HG03354 (cell line): ENCODE measurements around the gene PFN4.
"Not testable (repeated sequence)": the region's sequence is repeated elsewhere in the genome, so short reads cannot be mapped to it uniquely, and the experiment has no call there.

Experiments
- ATAC-seq: cut with Tn5 transposase; IDR thresholded peaks from one replicate; pipeline ENCODE4 v1.9.1; 2021; ENCODE audit warnings: mild to moderate bottlenecking; ENCODE audit not compliant: unreplicated experiment, poor library complexity, severe bottlenecking

Gene PFN4, protein sequence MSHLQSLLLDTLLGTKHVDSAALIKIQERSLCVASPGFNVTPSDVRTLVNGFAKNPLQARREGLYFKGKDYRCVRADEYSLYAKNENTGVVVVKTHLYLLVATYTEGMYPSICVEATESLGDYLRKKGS

DNA sequence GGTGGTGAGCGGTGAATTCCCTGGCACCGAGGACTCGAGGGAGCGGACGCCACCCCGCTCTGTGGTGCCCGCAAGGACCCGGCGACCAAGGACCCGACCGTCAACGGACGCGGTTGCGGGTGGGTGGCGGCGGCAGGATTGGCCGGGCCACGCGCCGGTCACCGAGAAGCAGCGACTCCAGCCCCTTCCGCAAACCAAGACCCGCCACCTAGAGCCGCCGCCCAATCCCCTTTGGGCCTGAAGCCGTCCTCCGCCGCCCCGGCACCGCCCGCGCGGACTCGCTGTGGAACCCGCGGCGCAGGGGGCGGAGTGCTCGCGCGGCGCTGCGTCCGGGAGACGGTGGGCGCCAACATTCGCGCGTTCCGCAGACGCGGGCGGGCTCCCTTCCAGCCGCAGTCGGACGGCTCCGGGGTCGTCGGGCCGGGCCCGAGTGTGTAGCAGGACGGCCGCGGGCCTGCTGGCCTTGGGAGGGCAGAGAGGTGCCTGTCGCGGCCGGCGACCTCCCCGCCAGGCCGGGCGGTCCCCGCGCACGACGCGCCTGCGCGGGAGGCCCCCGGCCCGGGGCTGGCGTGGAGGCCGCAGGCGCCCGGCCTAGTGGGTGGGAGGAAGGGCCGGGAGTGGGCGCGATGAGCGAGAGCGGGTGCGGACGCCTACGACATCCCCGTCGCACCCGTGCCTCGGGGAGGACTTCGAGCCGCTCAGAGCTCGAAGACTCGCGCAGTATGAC lies at the start of gene PFN4, which contains the start of gene FAM228B:
Gene PFN4 (minus strand): TSS at position 140 of the 727 bp plus-strand sequence. CDS start 799 bp downstream, outside the sequence.
Gene FAM228B (plus strand): TSS at position 275 of the 727 bp plus-strand sequence. CDS start 893 bp downstream, outside the sequence.
- ATAC-seq, result peak; percentile 94

DNA sequence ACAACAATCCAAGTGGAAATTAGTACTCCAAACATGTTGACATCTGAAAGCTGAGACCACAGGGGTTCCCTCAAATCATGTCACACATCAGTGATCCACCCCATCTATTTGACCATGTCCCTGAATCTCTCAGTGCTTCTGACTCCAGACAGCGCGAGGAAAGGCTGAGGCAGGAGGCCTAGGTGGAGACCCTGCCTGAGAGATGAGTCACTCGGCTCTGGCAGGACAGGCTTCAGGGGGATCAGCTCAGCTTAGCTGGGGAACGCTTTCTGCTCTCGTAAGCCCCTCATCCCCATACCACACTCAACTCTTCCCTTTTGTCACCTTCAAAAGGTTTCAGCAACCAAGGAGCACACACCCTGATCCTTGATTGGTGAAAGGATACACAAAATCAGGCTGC lies 45.9 kb upstream of the PFN4 start:
- ATAC-seq, result no peak

DNA sequence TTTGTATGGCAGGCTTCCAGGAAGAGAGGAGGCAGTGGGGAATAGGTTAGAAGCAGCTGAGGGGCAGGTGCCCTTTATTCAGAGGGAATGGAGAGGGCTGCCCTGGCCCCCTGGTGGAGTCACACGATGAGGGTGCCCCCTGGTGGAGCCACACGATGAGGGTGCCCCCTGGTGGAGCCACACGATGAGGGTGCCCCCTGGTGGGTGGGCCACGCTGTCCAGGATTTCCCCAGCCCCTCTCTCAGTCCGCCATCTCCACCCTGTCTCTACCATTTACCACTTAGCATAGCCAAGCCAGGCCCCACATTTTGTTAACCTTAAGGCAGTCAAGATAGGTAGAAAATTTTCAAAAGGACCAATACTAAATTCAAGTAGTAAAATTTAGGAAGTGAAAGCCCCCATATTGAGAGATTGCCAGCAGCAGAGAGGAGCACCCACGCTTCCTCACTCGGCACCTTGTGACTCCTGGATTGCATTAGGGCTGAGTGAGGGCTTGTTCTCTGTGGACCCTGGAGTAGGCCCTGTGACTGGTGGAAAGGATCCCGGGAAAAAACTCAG lies 41.4 kb upstream of the PFN4 start:
- ATAC-seq, result peak; percentile 59

DNA sequence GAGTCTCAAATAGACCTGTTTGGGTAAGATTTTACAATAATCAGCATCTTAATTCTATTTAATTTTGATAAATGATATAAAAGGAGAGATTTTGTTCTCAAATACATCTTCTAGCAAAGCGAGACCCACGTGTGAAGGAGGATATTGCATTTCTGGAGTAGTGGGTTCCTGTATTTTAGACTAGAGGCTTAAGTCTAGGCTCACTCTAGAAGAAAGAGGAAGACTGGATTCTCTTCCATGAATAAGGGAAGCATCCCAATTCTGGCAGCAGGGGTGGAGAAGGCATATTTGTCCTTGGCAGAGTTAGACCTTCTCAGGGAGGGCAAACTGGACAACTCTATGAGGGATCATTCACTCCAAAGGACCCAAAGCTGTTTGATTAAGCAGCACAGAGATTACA lies 40.5 kb upstream of the PFN4 start:
- ATAC-seq, result no peak

DNA sequence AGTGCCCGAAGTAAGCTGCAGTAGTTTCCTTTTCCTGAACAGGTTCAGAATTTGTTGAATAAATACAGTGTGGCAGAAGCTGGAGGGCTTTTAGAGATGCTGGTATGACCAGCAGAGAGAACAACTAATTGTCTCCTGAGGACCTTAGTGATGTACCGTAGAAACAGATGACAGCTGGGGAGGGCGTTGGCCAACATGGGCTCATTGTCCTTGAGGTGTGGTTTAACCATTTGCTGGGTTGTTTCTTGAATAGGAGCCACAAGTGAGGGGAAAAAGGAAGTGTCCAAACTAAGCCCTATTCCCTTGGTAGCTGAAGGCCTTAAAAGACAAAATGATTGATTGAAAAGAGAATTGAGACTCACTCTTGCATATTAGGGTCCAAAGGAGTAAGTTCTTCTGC lies 40.1 kb upstream of the PFN4 start:
- no peak for ATAC-seq

DNA sequence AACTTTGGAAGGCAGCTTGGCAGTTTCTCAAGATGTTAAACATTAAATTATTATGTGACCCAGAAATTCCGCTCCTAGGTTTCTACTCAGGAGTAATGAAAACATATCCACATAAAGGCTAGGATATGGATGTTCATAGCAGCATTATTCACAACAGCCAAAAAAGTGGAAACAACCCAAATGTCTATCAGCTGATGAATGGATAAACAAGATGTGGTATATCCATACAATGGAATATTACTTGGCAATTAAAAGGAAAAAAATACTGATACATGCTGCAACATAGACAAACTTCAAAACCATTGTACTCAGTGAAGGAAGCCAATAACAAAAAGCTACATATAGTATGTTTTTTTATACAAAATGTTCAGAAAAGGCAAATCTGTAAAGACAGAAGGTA lies 39.4 kb upstream of the PFN4 start:
- ATAC-seq, result no peak

DNA sequence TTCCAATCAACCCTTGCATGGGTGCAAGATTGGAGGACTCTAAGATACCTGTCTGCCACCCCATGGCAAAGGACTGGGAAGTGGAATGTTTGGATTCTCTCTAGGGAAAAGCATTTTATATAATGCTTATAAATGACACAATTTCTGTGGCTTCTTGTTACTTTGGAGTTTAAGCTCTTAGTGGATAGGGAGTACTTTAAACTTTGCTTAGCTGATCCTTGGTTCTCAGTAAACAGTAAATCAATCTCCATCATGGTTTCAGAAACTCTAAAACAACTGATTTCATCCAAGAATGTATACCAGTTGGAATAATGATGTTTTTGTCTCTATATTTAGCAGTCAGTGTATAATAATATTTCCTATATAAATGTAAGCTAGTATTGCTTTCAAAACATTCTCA lies 37.6 kb upstream of the PFN4 start:
- ATAC-seq, result no peak

DNA sequence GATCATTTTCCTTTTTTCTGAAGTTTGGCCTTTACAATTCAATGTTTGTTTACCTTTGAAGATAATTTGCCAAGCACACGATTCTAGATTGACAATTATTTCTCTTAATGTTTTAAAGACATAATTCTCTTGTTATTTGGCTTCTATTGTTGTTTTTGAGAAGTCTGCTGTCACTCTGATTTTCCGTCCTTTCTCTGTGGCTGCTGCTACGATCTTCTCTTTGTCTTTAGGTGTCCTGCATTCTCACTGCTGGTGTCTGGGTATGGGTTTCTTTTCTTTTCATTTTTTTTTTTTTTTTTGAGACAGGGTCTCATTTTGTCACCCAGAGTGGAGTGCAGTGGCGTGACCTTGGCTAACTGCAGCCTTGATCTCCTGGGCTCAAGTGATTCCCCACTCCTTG lies 36.6 kb upstream of the PFN4 start:
- ATAC-seq, result no peak

DNA sequence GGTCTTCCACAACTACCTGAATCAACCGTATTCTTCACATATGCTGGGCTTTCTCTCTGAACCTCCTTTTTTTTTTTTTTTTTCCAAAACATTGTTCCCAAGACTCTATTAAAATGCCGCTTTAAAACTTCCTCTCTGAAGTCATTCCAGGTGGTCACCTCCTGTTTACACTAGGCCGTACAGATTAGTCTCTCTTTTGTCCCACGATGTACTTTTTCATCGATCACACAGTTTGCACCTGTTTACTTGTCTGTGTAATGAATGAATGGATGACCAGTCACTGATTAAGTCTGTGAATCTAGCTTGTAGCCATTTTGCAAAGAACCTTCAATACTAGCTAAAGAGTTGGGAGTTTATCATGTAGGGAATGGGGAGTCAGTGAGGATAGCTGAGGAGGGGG lies 35.0 kb upstream of the PFN4 start:
- no peak for ATAC-seq

DNA sequence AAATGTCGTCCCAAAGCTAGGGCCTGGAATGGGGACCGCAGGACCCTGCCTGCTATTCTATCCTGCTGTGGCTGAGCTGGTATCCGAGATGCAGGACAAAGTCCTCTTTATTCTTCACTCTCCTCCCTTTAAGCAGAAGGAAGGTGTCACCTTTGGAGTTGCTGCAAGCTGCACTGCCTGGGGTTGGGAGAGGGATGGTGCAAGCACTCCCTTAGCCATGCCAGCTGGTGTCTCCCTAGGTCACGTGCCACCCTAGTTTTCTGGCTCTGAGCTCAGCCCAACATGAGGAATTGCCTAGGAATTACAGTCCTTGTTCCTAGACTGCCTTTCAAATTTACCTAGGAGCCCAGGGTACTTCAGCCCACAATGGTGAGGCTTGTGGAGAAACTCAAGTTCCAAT lies 30.3 kb upstream of the PFN4 start:
- ATAC-seq, result no peak

DNA sequence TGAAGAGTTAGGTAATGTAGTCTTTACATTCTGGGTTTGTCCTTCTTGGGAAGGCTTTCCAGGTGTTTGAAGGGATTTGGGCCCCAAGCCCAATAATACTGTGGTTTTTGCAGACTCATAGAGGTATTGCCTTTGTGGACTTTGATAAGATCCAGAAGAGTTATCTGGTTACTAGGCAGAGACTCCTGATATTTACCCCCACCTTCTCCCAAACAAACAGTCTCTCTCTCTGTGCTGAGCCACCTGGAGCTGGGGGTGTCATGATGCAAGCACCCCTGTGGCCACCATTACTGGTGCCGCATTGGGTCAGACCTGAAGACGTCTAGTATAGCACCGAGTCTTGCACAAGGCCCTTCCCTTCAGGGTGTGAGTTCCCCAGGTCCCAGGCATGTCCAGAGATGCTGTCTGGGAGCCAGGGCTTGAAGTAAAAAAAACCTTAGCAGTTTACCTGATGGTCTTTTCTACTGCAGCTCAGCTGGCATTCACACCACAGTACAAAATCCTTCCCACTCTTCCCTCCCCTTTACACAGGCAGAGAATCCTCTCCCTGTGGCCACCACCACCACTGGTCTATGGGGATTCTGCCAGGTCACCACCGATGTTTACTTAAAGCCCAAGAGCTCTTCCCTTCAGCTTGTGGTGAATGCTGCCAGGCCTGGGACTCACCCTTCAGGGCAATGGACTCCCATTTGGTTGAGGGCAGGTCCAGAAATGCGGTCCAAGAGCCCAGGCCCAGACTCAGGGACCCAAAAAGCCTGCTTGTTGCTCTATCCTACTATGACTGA lies 29.5 kb upstream of the PFN4 start:
- ATAC-seq, result no peak

DNA sequence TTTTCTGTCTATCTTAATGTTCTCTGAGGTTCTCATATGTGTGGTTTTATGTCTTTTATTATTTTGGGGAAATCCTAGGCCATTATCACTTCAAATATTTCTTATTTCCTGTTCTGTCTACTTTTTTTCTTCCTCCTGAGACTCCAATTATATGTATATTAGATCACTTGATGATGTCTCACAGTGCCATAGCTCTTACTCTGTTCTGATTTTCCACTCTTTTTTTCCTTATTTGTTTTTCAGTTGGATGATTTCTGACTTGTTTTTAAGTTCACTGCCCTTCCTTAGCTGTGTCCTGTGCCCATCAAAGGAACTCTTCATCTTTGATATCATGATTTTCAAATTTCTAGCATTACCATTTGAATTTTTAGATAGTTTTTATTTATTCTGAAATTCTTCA lies 24.2 kb upstream of the PFN4 start:
- ATAC-seq, result no peak

DNA sequence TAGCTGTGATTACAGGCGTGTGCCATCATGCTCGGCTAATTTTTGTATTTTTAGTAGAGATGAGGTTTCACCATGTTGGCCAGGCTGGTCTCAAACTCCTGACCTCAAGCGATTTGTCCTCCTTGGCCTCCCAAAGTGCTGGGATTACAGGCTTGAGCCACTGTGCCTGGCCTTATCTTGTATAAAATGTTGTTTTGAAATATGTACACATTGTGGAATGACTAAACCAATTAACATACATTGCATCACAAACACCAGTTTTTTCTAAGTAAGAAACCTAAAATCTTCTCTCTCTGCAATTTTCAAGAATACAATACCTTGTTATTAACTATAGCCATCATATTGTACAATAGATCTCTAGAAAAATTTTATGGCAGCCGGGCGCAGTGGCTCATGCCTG lies 17.2 kb upstream of the PFN4 start:
- not testable (repeated sequence) for ATAC-seq

DNA sequence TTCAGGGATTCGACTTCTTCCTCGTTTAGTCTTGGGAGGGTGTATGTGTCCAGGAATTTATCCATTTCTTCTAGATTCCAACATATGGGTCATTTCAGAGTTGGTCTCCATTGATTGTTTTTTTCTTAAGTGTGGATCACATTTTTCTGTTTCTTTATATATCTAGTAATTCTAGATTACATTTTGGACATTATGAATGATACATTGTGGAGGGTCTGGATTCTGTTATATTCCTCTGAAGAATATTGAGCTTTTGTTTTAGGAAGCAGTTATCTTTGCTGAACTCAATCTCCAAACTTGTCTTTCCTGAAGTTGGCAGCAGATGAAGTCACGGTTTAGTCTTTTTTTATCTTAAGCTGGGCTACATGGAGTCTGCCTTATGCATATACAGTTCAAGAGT lies 9.4 kb upstream of the PFN4 start:
- no peak for ATAC-seq

DNA sequence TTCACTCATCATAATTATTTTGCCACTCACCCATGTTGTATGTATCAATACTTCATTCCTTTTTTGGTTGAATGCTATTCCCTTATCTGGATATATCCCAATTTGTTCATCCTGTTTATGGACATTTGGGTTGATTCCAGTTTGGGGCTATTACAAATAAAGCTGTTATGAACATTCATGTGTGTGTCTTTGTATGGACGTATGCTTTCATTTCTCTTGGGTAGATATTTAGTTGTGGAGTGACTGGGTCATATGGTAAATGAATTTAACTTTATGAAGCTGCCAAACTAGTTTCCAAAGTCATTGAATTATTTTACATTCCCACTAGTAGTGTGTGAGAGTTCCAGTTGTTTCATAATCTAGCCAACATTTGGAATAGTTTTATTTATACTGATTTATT lies 2.8 kb upstream of the PFN4 start:
- no peak for ATAC-seq

DNA sequence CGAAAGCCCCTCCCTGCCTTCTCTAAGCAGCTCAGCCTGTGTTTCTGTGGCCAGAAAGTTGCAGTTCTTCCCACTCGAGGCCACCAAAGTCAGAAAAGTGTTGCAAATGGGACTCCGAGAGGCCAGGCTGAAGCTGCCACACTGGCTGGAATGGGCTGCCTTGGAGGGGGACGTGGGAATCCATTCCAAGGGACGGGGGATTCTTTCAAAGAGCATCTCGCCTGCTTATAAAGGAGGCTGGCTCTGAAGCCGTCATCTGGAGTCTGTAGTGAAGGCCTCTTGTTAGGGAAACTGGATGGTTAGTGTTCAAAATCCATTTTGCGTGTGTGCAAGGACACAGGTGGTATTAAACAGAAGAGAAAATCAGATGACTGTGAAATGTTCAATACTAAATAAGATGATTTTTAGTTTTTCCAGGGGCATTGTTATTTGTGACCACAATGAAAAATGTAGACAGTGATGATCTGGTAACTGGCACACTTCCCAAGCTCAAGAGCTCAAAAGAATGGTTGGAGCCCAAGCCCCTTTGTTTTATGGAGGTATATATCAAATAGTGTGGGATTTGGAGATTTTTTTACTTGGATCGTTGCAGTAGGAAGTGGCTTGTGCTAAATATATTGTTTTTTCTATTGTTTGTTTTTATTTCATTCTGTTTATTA lies 917 bp upstream of the PFN4 start:
- ATAC-seq, result peak; percentile 2

DNA sequence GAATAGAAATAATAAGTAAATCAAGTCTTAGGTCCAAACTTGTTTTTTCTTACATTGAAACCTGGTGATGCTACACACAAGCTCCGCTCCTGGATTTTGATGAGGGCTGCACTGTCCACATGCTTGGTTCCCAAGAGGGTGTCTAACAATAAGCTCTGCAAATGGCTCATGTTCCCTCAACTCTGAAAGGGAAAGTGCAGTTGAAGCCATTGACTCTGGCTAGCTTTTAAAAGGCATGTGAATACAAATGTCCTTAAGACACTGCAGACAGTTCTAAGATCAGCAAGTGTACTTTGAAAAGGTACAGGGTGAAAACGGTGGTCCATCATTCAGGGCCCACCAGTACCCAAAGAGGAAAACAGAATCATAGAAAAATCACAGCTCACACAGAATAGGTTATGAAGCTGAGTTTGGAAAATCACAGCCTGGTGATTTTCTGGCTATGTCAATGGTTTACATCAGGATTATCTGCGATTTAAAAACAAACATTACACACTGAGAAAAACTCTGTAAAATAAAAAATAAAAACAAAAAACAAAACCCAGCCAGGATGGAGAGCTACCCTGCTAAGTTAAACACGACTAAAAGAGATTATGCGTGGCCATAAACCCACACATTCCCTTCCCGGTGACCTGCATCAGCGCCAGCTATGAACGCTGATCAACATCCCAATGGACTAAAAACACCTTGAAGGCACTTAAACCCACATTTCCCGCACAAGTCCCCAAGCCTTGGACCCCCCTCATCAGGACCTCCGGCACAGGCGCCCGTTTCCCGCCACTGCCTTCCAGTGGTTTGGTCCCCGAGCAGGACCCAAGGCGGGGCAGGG lies 554 bp downstream of the PFN4 start:
- ATAC-seq, result no peak

DNA sequence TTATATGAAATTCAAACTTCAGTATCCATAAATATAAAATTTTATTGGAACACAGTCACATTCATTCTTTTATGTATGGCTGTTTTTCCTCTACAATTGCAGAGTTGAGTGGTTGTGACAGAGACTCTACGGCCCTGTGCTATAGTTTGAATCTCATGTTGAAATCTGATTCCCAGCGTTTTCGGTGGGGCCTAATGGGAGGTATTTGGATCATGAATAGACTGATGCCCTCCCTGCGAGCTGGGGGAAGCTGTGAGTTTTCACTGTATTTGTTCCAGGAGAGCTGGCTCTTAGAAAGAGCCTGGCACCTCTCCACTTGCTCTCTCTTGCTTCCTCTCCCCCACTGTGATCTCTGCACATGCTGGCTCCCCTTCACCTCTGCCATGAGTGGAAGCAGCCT lies 1.7 kb downstream of the PFN4 start:
- no peak for ATAC-seq

DNA sequence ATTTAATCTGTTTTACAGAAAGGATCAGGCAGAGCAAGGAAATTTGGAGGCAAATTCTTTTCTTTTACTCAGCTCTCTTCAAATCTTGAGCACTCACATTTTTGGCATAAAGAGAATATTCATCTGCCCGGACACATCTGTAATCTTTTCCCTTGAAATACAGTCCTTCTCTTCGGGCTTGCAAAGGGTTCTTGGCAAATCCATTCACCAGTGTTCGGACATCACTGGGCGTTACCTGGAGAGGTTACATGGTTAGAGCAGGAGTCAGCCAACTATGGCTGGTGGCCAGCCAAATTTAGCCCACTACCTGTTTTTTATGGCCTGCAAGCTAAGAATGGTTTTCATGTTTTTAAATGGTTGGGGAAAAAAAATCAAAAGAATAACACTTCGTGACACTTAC lies 2.1 kb downstream of the PFN4 start:
- ATAC-seq, result no peak
